Measurements from ENCODE around the gene SMPD3.

DNA sequence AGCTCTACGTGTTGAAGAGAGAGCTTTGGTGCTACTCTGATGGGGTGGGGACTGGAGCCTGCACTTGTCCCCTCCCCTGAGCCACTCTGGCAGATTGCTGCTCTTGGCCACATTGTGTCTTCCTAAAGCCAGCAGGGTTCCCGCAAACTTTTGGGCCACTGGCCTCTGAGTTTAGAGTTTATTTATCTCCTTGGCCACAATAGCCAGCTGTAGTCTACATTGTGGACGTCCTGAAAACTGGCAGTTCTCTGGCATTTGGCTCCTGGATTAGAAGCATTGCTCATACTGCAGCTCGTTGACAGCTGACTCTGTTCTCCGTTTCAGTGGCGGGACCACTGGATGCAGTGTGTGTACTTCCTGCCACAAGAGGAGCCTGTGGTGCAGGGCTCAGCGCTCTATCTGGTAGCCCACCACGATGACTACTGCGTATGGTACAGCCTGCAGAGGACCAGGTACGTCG lies 102.9 kb downstream of the SMPD3 start:
- TF ChIP-seq CEBPB (IDR thresholded peaks at IDR 0.05; ENCODE audit: low read depth, low read length) = no peak
- TF ChIP-seq, protein P1, sequence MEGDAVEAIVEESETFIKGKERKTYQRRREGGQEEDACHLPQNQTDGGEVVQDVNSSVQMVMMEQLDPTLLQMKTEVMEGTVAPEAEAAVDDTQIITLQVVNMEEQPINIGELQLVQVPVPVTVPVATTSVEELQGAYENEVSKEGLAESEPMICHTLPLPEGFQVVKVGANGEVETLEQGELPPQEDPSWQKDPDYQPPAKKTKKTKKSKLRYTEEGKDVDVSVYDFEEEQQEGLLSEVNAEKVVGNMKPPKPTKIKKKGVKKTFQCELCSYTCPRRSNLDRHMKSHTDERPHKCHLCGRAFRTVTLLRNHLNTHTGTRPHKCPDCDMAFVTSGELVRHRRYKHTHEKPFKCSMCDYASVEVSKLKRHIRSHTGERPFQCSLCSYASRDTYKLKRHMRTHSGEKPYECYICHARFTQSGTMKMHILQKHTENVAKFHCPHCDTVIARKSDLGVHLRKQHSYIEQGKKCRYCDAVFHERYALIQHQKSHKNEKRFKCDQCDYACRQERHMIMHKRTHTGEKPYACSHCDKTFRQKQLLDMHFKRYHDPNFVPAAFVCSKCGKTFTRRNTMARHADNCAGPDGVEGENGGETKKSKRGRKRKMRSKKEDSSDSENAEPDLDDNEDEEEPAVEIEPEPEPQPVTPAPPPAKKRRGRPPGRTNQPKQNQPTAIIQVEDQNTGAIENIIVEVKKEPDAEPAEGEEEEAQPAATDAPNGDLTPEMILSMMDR (IDR thresholded peaks at IDR 0.05; ENCODE audit: control extremely low read depth in 1 of 3, insufficient read depth in 1 of 3, low read depth in 1 of 3, low read length in 3 of 3) = no peak
